Measurements from ENCODE around the gene LONP1.

LONP1 gene, protein sequence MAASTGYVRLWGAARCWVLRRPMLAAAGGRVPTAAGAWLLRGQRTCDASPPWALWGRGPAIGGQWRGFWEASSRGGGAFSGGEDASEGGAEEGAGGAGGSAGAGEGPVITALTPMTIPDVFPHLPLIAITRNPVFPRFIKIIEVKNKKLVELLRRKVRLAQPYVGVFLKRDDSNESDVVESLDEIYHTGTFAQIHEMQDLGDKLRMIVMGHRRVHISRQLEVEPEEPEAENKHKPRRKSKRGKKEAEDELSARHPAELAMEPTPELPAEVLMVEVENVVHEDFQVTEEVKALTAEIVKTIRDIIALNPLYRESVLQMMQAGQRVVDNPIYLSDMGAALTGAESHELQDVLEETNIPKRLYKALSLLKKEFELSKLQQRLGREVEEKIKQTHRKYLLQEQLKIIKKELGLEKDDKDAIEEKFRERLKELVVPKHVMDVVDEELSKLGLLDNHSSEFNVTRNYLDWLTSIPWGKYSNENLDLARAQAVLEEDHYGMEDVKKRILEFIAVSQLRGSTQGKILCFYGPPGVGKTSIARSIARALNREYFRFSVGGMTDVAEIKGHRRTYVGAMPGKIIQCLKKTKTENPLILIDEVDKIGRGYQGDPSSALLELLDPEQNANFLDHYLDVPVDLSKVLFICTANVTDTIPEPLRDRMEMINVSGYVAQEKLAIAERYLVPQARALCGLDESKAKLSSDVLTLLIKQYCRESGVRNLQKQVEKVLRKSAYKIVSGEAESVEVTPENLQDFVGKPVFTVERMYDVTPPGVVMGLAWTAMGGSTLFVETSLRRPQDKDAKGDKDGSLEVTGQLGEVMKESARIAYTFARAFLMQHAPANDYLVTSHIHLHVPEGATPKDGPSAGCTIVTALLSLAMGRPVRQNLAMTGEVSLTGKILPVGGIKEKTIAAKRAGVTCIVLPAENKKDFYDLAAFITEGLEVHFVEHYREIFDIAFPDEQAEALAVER

DNA sequence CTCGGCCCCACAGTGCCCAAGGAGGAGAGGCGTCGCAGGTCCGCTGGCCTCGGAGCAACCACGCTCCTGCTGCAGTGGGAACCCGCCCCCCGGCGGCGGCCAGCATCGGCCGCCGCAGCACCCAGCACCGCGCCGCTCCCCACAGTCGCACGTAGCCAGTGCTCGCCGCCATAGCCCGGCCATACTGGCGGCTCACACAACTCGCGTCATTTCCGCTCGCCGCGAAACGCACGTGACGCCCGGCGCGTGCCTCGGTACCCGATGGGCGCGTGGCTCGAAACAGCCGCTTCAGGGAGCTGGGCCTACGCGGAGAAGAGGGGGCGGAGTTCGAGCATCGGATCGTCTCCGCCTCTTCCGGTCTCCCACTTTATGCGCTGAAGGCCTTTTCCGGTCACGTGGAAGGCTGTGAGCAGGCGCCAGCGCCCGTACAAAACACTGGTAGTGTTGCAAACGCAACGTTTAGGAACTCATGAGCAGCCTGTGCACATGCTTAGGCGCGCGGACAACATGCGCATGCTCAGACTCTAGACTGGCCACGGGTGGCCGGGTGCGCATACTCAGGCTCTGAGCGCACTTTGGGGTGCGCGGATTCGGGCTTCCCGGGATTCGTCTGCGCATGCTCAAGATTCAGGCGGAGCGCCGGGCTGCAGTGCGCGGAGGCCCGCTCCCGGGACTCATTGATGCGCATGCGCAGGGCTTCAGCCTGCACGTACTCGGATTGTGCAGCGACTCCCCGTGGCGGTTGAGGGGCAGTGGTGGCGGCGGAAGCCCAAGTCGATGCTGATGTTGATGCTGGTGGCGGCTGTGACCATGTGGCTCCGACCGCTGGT lies at the start of gene LONP1, which contains the start of gene CATSPERD:
Gene LONP1, minus strand, starts transcription at position 186 of the 830 bp plus-strand sequence. Its CDS starts 14 bp downstream, at position 172.
Gene CATSPERD, plus strand, starts transcription at position 677 of the 830 bp plus-strand sequence. Its CDS starts 101 bp downstream, at position 778.
- peak within 1 kb of the TSS; percentile 96 for H3K9ac ChIP-seq
- H3K27me3 ChIP-seq (ENCODE audit: insufficient read depth, low read depth): no peaks in the 10 kb centered on the region
- TF ChIP-seq, protein P1, sequence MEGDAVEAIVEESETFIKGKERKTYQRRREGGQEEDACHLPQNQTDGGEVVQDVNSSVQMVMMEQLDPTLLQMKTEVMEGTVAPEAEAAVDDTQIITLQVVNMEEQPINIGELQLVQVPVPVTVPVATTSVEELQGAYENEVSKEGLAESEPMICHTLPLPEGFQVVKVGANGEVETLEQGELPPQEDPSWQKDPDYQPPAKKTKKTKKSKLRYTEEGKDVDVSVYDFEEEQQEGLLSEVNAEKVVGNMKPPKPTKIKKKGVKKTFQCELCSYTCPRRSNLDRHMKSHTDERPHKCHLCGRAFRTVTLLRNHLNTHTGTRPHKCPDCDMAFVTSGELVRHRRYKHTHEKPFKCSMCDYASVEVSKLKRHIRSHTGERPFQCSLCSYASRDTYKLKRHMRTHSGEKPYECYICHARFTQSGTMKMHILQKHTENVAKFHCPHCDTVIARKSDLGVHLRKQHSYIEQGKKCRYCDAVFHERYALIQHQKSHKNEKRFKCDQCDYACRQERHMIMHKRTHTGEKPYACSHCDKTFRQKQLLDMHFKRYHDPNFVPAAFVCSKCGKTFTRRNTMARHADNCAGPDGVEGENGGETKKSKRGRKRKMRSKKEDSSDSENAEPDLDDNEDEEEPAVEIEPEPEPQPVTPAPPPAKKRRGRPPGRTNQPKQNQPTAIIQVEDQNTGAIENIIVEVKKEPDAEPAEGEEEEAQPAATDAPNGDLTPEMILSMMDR (conservative IDR thresholded peaks at IDR 0.05; ENCODE audit: low read depth, low read length): peak; percentile 32; the same call in 1 of the 2 replicates
- peak within 1 kb of the TSS; percentile 91 for H3K4me2 ChIP-seq
- no peak within 1 kb of the TSS for H3K4me3 ChIP-seq (IDR thresholded peaks at IDR 0.05; ENCODE audit: insufficient read depth, low read depth, low read length)
- no peaks in the 10 kb centered on the region for H3K36me3 ChIP-seq (ENCODE audit: insufficient read depth)
- H3K4me1 ChIP-seq (ENCODE audit: low read depth, poor library complexity, severe bottlenecking): peaks cover 20% of the 10 kb centered on the region
- H3K79me2 ChIP-seq (ENCODE audit: insufficient read depth, low read depth): peaks cover 44% of the 10 kb centered on the region
- peak within 1 kb of the TSS; percentile 52 for H2AFZ ChIP-seq (ENCODE audit: low read depth)
- H4K20me1 ChIP-seq (ENCODE audit: insufficient read depth): 0 out of 2 replicates have a peak, but pooled peaks cover 5% of the 10 kb centered on the region
- H3K27ac ChIP-seq: peak within 1 kb of the TSS; percentile 90

DNA sequence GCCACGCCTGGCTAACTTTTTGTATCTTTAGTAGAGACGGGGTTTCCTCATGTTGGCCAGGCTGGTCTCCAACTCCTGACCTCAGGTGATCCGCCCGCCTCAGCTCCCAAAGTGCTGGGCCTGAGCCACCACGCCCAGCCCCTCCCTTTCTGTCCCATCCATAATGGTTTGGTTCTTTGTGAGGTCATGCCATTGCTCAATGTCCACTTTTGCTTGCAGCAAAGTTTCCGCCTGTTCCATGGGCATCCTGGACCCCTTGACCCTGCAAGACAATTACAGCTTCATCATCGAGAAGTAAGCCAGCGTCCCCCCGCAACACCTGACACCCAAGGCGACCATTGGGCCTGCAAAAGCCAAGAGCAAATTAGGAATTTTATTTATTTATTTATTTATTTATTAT lies 48.0 kb upstream of the LONP1 start:
- H3K4me1 ChIP-seq (ENCODE audit: low read depth, poor library complexity, severe bottlenecking): no peaks in the 10 kb centered on the region
- no peak overlapping the region for H3K27ac ChIP-seq
- TF ChIP-seq, protein P1 (conservative IDR thresholded peaks at IDR 0.05; ENCODE audit: low read depth, low read length): no peak
- H3K79me2 ChIP-seq (ENCODE audit: insufficient read depth, low read depth): no peaks in the 10 kb centered on the region
- no peak overlapping the region for H3K9ac ChIP-seq
- no peaks in the 10 kb centered on the region; the same call in 1 of the 2 replicates for H3K27me3 ChIP-seq (ENCODE audit: insufficient read depth, low read depth)
- H4K20me1 ChIP-seq (ENCODE audit: insufficient read depth): no peaks in the 10 kb centered on the region
- H3K4me3 ChIP-seq (IDR thresholded peaks at IDR 0.05; ENCODE audit: insufficient read depth, low read depth, low read length): no peak overlapping the region
- no peaks in the 10 kb centered on the region for H3K36me3 ChIP-seq (ENCODE audit: insufficient read depth)
- no peak overlapping the region for H2AFZ ChIP-seq (ENCODE audit: low read depth)
- H3K4me2 ChIP-seq: no peak overlapping the region

DNA sequence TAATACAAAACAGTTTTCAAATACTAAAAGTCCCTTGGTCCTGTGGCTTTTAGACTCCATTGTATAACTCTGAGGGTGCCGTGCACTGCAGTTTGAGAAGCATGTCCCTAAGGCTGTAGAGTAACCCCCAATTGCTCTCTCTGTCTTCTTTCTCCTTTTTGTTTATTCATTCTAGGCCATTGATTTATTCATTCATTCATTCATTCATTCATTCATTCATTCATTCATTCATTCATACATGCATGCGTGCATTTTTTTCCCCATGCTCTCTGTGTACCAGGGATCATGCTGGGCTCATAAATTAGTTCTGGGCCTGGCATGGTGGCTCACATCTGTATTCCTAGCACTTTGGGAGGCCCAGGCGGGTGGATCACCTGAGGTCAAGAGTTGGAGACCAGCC lies 45.3 kb upstream of the LONP1 start:
- Histone ChIP-seq H3K9ac (no peak overlapping the region), H4K20me1 (ENCODE audit: insufficient read depth) (no peaks in the 10 kb centered on the region), H3K27me3 (ENCODE audit: insufficient read depth, low read depth) (peaks cover 7% of the 10 kb centered on the region; the same call in 1 of the 2 replicates), H3K4me3 (IDR thresholded peaks at IDR 0.05; ENCODE audit: insufficient read depth, low read depth, low read length) (no peak overlapping the region), H3K27ac (no peak overlapping the region), H3K4me1 (ENCODE audit: low read depth, poor library complexity, severe bottlenecking) (no peaks in the 10 kb centered on the region), H3K36me3 (ENCODE audit: insufficient read depth) (no peaks in the 10 kb centered on the region), H3K79me2 (ENCODE audit: insufficient read depth, low read depth) (no peaks in the 10 kb centered on the region), H2AFZ (ENCODE audit: low read depth) (no peak overlapping the region), H3K4me2 (no peak overlapping the region)
- TF ChIP-seq, protein P1 (conservative IDR thresholded peaks at IDR 0.05; ENCODE audit: low read depth, low read length): no peak
